DOHH2 (cell line): ENCODE results near the gene PRR15L.

Source experiments
- H3F3A ChIP-seq: fragments of 200-600 bp; sonication (generic), shearing (Covaris generic); 2 replicates; pipeline ENCODE4 v1.6.0; 2016; ENCODE audit warnings: antibody characterized with exemption, mild to moderate bottlenecking; ENCODE audit not compliant: control insufficient read depth, insufficient read depth
- H3K27ac ChIP-seq: fragments of 200-600 bp; sonication (generic); 2 replicates; pipeline ENCODE4 v1.5.1; 2014; ENCODE audit warnings: low read depth, mild to moderate bottlenecking, low read length, moderate library complexity
- H3K27me3 ChIP-seq: fragments of 200-600 bp; sonication (generic); 2 replicates; pipeline ENCODE4 v1.6.1; 2014; ENCODE audit warnings: mild to moderate bottlenecking, low read length, mixed read lengths; ENCODE audit not compliant: control insufficient read depth
- H3K36me3 ChIP-seq: fragments of 200-600 bp; sonication (generic); 2 replicates; pipeline ENCODE4 v1.6.1; 2014; ENCODE audit warnings: mild to moderate bottlenecking, low read length, moderate library complexity, mixed read lengths; ENCODE audit not compliant: control insufficient read depth
- H3K4me1 ChIP-seq: fragments of 200-600 bp; sonication (generic); 2 replicates; pipeline ENCODE4 v1.6.1; 2014; ENCODE audit warnings: mild to moderate bottlenecking, low read length, mixed read lengths; ENCODE audit not compliant: control insufficient read depth
- H3K4me2 ChIP-seq: fragments of 200-600 bp; sonication (generic); 2 replicates; pipeline ENCODE4 v1.6.0; 2014; ENCODE audit warnings: mild to moderate bottlenecking, low read length, moderate library complexity
- H3K4me3 ChIP-seq: fragments of 200-600 bp; sonication (generic); 2 replicates; pipeline ENCODE4 v1.5.1; 2014; ENCODE audit warnings: mild to moderate bottlenecking, low read length, mixed read lengths
- H3K79me2 ChIP-seq: fragments of 200-600 bp; sonication (generic); 2 replicates; pipeline ENCODE4 v1.6.1; 2014; ENCODE audit warnings: mild to moderate bottlenecking, low read length, mixed read lengths; ENCODE audit not compliant: control insufficient read depth
- H3K9me2 ChIP-seq: fragments of 200-600 bp; sonication (generic); replicated peaks from 2 replicates; pipeline ENCODE4 v1.6.1; 2014; ENCODE audit warnings: mild to moderate bottlenecking, low read length, mixed read lengths; ENCODE audit not compliant: control insufficient read depth
- H3K9me3 ChIP-seq: fragments of 200-600 bp; sonication (generic); 2 replicates; pipeline ENCODE4 v1.6.1; 2014; ENCODE audit warnings: antibody characterized with exemption, low read length, mixed read lengths; ENCODE audit not compliant: control insufficient read depth, insufficient read depth
- H4K20me1 ChIP-seq: fragments of 200-600 bp; sonication (generic); 2 replicates; pipeline ENCODE4 v1.6.0; 2014; ENCODE audit warnings: low read depth, mild to moderate bottlenecking, antibody characterized with exemption, low read length, moderate library complexity; ENCODE audit not compliant: control insufficient read depth, insufficient read depth
- CTCF ChIP-seq: fragments of 200-600 bp; sonication (generic); IDR thresholded peaks from one replicate; pipeline ENCODE4 v1.5.1; 2014; ENCODE audit warnings: antibody characterized with exemption, mild to moderate bottlenecking, low read depth, low read length; ENCODE audit not compliant: poor library complexity, severe bottlenecking
- EZH2phosphoT487 ChIP-seq: fragments of 200-600 bp; sonication (generic); IDR thresholded peaks from 2 replicates; pipeline ENCODE4 v1.6.1; 2017; ENCODE audit warnings: borderline replicate concordance, mild to moderate bottlenecking, antibody characterized with exemption, low read length, moderate library complexity, mixed read lengths

Gene PRR15L

GRCh38 chr17:47945529-47946508 is 11.9 kb downstream of the PRR15L start:
- peak overlapping the region; percentile 45 for H3K4me2 ChIP-seq
- no peaks in the 10 kb centered on the region for H3K9me2 ChIP-seq
- H3K36me3 ChIP-seq: peaks cover 55% of the 10 kb centered on the region

GRCh38 chr17:47945080-47945479 is 12.6 kb downstream of the PRR15L start:
- H3F3A ChIP-seq: no peaks in the 10 kb centered on the region

More at GRCh38 chr17:47945529-47946508, 11.9 kb downstream of the PRR15L start:
- no peak overlapping the region for H3K4me3 ChIP-seq
- H3K27me3 ChIP-seq: no peaks in the 10 kb centered on the region
- no peak for TF ChIP-seq EZH2phosphoT487
- no peak for TF ChIP-seq CTCF
- no peaks in the 10 kb centered on the region for H3F3A ChIP-seq
- H3K9me3 ChIP-seq: no peaks in the 10 kb centered on the region
- H3K4me1 ChIP-seq: peaks cover 49% of the 10 kb centered on the region
- peak overlapping the region; percentile 19; the same call in 1 of the 2 replicates for H3K27ac ChIP-seq
- H4K20me1 ChIP-seq: no peaks in the 10 kb centered on the region
- peaks cover 23% of the 10 kb centered on the region for H3K79me2 ChIP-seq

GRCh38 chr17:47942568-47942967 is 15.1 kb downstream of the PRR15L start:
- Histone ChIP-seq H3K9me2 (no peaks in the 10 kb centered on the region), H3K27me3 (no peaks in the 10 kb centered on the region), H3K4me1 (peaks cover 51% of the 10 kb centered on the region), H3K9me3 (no peaks in the 10 kb centered on the region), H3K79me2 (peaks cover 23% of the 10 kb centered on the region), H3K27ac (no peak overlapping the region), H3K36me3 (peaks cover 33% of the 10 kb centered on the region), H4K20me1 (no peaks in the 10 kb centered on the region), H3K4me2 (peak overlapping the region; percentile 98), H3F3A (no peaks in the 10 kb centered on the region), H3K4me3 (peak overlapping the region; percentile 88)
- TF ChIP-seq EZH2phosphoT487 (no peak), CTCF (no peak)

More at GRCh38 chr17:47945080-47945479, 12.6 kb downstream of the PRR15L start:
- H3K36me3 ChIP-seq: peaks cover 51% of the 10 kb centered on the region
- peak overlapping the region; percentile 45 for H3K4me2 ChIP-seq
- H3K27me3 ChIP-seq: no peaks in the 10 kb centered on the region
- TF ChIP-seq CTCF (no peak), EZH2phosphoT487 (no peak)
- no peaks in the 10 kb centered on the region for H3K9me3 ChIP-seq
- H3K4me3 ChIP-seq: 0 out of 2 replicates have a peak overlapping the region, but pooled peaks have one; percentile 3
- H3K27ac ChIP-seq: peak overlapping the region; percentile 19
- H3K4me1 ChIP-seq: peaks cover 56% of the 10 kb centered on the region
- peaks cover 23% of the 10 kb centered on the region for H3K79me2 ChIP-seq
- H4K20me1 ChIP-seq: no peaks in the 10 kb centered on the region
- H3K9me2 ChIP-seq: no peaks in the 10 kb centered on the region
